ENCODE measurements around the gene TRMT10A. TPM values are rescaled to one million over a fixed set of nuclear protein-coding genes. Genes with fewer than 3 reads are reported as not detected.

Gene TRMT10A
- polyA plus RNA-seq, 2 of the 4 experiments (the other 2 are of a cell fraction) = 6.8 to 10.6 TPM

- no peaks in the 10 kb centered on the region for H3K4me1 ChIP-seq
- FAIRE-seq (no peak), ATAC-seq (no peak), DNase-seq (ENCODE audit: low read depth in 1 of 2, low spot score in 1 of 2) (no peak)
- no peak overlapping the region for H3K27ac ChIP-seq
- POLR2A ChIA-PET = no interaction called here
- TF ChIP-seq PBX3 (IDR thresholded peaks at IDR 0.05) = no peak
- no peak for TF ChIP-seq EP300 (IDR thresholded peaks at IDR 0.05)
- no peak for TF ChIP-seq SREBF2 (IDR thresholded peaks at IDR 0.05)
- no peak for TF ChIP-seq KDM5A (IDR thresholded peaks at IDR 0.05)
- TF ChIP-seq TFCP2L1 (CRISPR knock-in tag; IDR thresholded peaks at IDR 0.05) = no peak
- TF ChIP-seq, protein P1, sequence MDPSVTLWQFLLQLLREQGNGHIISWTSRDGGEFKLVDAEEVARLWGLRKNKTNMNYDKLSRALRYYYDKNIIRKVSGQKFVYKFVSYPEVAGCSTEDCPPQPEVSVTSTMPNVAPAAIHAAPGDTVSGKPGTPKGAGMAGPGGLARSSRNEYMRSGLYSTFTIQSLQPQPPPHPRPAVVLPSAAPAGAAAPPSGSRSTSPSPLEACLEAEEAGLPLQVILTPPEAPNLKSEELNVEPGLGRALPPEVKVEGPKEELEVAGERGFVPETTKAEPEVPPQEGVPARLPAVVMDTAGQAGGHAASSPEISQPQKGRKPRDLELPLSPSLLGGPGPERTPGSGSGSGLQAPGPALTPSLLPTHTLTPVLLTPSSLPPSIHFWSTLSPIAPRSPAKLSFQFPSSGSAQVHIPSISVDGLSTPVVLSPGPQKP (IDR thresholded peaks at IDR 0.05; ENCODE audit: low read depth, low read length) = no peak
- TF ChIP-seq MAZ (IDR thresholded peaks at IDR 0.05; ENCODE audit: borderline replicate concordance, low read depth, low read length) = no peak
- TF ChIP-seq HMGXB4 (CRISPR knock-in tag; IDR thresholded peaks at IDR 0.05; ENCODE audit: borderline replicate concordance) = no peak
- no peak for TF ChIP-seq PHF8 (IDR thresholded peaks at IDR 0.05; ENCODE audit: borderline replicate concordance, low read depth)
- no peak overlapping the region for H3K4me3 ChIP-seq
- H3K4me2 ChIP-seq = no peak overlapping the region
- CTCF ChIA-PET = no interaction called here
- H3K9me3 ChIP-seq = no peaks in the 10 kb centered on the region
Observed at GRCh38 chr4:99529228-99529627, 34.6 kb downstream of the TRMT10A start.

DNA sequence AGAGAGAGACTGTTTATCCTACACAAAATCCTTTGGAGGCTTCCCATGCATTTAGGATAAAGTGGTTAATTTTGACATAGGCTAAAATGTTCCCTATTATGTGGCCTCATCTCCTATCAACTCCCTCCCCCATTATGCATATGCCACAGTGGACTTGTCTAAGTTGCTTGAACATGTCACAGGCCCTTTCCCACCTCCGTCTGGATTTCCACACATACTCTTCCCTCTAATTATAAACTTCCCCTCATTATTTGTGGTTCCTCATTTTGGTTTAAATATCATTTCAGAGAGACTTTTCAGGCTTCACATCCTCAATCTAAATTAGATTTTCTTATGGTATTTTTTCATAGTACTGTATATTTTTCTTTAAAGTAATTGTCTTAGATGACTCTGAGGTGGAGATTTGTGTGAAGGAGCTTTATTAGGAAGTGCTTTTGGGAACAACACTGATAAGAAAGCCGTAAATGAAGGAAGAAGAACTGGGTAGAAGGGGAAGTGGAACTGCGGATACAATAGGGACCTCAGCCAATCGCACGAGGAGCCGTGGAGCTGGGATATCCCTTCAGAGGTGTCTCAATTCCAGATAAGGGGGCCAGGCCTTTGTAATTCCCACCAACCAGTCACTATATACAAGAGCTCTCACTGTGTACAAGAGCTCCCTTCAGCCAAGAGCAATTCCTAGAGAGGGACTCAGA, 45.1 kb downstream of the TRMT10A start:
- ChIA-PET CTCF (no interaction called here), POLR2A (no interaction called here)
- H3K9me3 ChIP-seq = no peaks in the 10 kb centered on the region
- TF ChIP-seq KDM1A (IDR thresholded peaks at IDR 0.05; ENCODE audit: low read depth) (no peak), USF2 (IDR thresholded peaks at IDR 0.05) (no peak), CEBPB (IDR thresholded peaks at IDR 0.05) (no peak), PHF8 (IDR thresholded peaks at IDR 0.05; ENCODE audit: borderline replicate concordance, low read depth) (no peak), EHF (CRISPR knock-in tag; IDR thresholded peaks at IDR 0.05) (no peak), RCOR1 (IDR thresholded peaks at IDR 0.05; ENCODE audit: low read depth, low read length) (no peak), FOSL2 (IDR thresholded peaks at IDR 0.05) (no peak), FOSL2 (CRISPR knock-in tag; IDR thresholded peaks at IDR 0.05) (no peak), RNF2 (IDR thresholded peaks at IDR 0.05; ENCODE audit: borderline replicate concordance, low read depth) (no peak), ESRRA (IDR thresholded peaks at IDR 0.05; ENCODE audit: borderline replicate concordance, low read length) (no peak), KDM5A (IDR thresholded peaks at IDR 0.05) (no peak), FOXS1 (CRISPR knock-in tag; IDR thresholded peaks at IDR 0.05) (no peak)
- TF ChIP-seq, protein P2, sequence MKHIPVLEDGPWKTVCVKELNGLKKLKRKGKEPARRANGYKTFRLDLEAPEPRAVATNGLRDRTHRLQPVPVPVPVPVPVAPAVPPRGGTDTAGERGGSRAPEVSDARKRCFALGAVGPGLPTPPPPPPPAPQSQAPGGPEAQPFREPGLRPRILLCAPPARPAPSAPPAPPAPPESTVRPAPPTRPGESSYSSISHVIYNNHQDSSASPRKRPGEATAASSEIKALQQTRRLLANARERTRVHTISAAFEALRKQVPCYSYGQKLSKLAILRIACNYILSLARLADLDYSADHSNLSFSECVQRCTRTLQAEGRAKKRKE (CRISPR knock-in tag; IDR thresholded peaks at IDR 0.05; ENCODE audit: low read depth) = no peak
- no peaks in the 10 kb centered on the region for H3K4me1 ChIP-seq
- H3K4me3 ChIP-seq = no peak overlapping the region
- H3K4me2 ChIP-seq = no peak overlapping the region
- DNase-seq (ENCODE audit: low read depth in 1 of 2, low spot score in 1 of 2) = no peak
- no peak overlapping the region for H3K27ac ChIP-seq
- no peak for FAIRE-seq
- ATAC-seq = no peak
- whole genome bisulfite sequencing (ENCODE audit: missing lambda C conversion rate) = 78% methylated on average over 6 of the region's 6 CpGs
